ENCODE data around the gene PLEKHN1. TPM values are rescaled to one million over a fixed set of nuclear protein-coding genes. Genes with fewer than 3 reads are reported as not detected.

PLEKHN1 gene
- total RNA-seq, 1 experiment from 2014 or later: not detected

DNA sequence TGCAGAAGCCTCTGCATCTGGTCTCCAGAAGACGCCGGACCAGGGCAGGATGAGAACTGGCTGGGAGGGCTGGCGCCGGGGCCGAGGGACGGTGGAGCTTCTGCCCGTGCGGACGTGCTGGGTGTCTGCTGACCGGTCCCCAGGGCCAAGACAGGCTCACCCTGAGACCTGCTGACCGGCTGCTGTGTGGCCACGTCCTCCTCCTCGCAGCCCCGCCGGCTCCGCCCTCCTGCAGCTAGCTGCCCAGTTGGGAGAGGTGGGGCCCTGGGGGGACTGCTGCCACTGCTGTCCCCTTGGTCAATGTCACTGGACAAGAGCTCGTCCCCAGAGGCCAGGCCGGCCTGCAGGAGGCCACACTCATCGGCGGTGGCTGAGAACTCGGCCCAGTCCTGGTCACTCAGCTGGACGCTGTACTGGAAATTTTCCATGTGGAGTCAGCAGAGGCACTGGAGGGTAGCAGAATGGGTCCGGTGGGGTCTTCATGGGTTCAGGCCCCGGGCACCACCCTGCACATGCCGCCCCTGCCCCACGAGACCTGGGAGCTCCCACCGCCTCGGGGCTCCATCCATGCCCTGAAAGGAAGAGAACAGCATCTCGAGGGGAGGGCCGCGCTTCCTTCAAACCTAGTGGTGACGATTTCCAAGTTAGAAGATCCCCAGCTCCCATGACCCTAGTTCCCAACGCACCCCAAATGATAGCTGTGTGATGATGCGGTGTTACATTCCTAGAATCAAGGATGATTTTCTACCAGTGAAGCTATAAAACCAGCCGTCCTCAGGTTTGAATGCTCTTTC, 14.5 kb downstream of the PLEKHN1 start:
- no peak for DNase-seq (ENCODE audit: low spot score)
- no peaks in the 10 kb centered on the region for H3K36me3 ChIP-seq (ENCODE audit: insufficient read depth, low read length, poor library complexity, severe bottlenecking)
- ChIA-PET CTCF (interaction anchor here (0.7 to 0.9 kb wide), 2 partner anchors 21 to 39 kb away, joined by 3 to 4 read pairs; partner anchors contain the start of gene AGRN), POLR2A (ENCODE audit: low non-redundant PET) (interaction anchor here (0.5 kb wide), 1 partner anchor 277 kb away, joined by 6 read pairs; no protein-coding TSS in a partner anchor)
- no TSS peak for BruUV-seq (replicated peaks)
- intact Hi-C loops (cut with micrococcal nuclease; ENCODE audit: unreplicated experiment): loop anchor here (5.0 kb wide), 1 partner anchor 82 kb away; no protein-coding TSS in a partner anchor
- H3K9me3 ChIP-seq (ENCODE audit: low read depth, low read length, poor library complexity, severe bottlenecking): no peaks in the 10 kb centered on the region
- TF ChIP-seq, protein P1, sequence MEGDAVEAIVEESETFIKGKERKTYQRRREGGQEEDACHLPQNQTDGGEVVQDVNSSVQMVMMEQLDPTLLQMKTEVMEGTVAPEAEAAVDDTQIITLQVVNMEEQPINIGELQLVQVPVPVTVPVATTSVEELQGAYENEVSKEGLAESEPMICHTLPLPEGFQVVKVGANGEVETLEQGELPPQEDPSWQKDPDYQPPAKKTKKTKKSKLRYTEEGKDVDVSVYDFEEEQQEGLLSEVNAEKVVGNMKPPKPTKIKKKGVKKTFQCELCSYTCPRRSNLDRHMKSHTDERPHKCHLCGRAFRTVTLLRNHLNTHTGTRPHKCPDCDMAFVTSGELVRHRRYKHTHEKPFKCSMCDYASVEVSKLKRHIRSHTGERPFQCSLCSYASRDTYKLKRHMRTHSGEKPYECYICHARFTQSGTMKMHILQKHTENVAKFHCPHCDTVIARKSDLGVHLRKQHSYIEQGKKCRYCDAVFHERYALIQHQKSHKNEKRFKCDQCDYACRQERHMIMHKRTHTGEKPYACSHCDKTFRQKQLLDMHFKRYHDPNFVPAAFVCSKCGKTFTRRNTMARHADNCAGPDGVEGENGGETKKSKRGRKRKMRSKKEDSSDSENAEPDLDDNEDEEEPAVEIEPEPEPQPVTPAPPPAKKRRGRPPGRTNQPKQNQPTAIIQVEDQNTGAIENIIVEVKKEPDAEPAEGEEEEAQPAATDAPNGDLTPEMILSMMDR (conservative IDR thresholded peaks at IDR 0.05; ENCODE audit: low read depth, low read length): no peak
- no peak for TF ChIP-seq EZH2 (IDR thresholded peaks at IDR 0.05; ENCODE audit: borderline replicate concordance, low read depth, low read length, poor library complexity, severe bottlenecking)
- no peak overlapping the region for H3K27ac ChIP-seq (ENCODE audit: low read depth, low read length, poor library complexity, severe bottlenecking)
- no peaks in the 10 kb centered on the region for H3K27me3 ChIP-seq (replicated peaks; ENCODE audit: insufficient read depth, low read depth, low read length, poor library complexity)
- peaks cover 4% of the 10 kb centered on the region for H3K4me1 ChIP-seq (ENCODE audit: insufficient read depth, low read length, poor library complexity, severe bottlenecking)
- H3K4me3 ChIP-seq (ENCODE audit: low read depth, low read length, poor library complexity, severe bottlenecking): no peak overlapping the region

DNA sequence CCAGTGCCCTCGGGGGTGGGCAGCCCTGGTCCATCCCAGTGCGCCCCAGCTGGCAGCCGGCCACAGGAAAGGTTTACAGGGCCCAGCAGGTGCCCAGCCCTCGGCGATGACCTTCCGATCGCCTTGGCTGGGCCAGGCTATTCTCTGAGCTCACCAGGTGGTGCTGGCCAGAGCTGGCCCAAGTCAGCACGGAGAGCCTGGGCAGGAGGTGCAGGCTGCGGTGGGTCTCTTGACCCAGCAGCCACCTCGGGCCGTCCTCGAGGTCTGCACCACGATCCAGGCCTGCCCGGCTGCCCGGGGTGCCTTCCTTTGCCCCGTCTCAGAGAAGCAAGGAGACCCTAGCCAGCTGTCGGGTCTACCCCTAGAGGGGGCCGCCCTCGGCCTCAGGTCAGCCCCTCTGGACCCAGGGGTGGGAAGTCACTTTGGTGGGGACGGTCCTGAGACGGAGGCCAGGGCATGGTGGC, 15.2 kb downstream of the PLEKHN1 start:
- Histone ChIP-seq H3K27me3 (replicated peaks; ENCODE audit: insufficient read depth, low read depth, low read length, poor library complexity) (no peaks in the 10 kb centered on the region), H3K9me3 (ENCODE audit: low read depth, low read length, poor library complexity, severe bottlenecking) (no peaks in the 10 kb centered on the region), H3K4me3 (ENCODE audit: low read depth, low read length, poor library complexity, severe bottlenecking) (no peak overlapping the region), H3K4me1 (ENCODE audit: insufficient read depth, low read length, poor library complexity, severe bottlenecking) (no peaks in the 10 kb centered on the region), H3K27ac (ENCODE audit: low read depth, low read length, poor library complexity, severe bottlenecking) (no peak overlapping the region), H3K36me3 (ENCODE audit: insufficient read depth, low read length, poor library complexity, severe bottlenecking) (no peaks in the 10 kb centered on the region)
- POLR2A ChIA-PET (ENCODE audit: low non-redundant PET): interaction anchor here (0.6 kb wide), 1 partner anchor 13 kb away, joined by 4 read pairs; no protein-coding TSS in a partner anchor
- BruUV-seq (replicated peaks): no TSS peak
- no peak for TF ChIP-seq EZH2 (IDR thresholded peaks at IDR 0.05; ENCODE audit: borderline replicate concordance, low read depth, low read length, poor library complexity, severe bottlenecking)
- TF ChIP-seq, protein P1 (conservative IDR thresholded peaks at IDR 0.05; ENCODE audit: low read depth, low read length): no peak
- CTCF ChIA-PET: interaction anchor here (0.9 kb wide), 1 partner anchor 21 kb away, joined by 4 read pairs; no protein-coding TSS in a partner anchor
- no peak for DNase-seq (ENCODE audit: low spot score)
- intact Hi-C loops (cut with micrococcal nuclease; ENCODE audit: unreplicated experiment): loop anchor here (5.0 kb wide), 1 partner anchor 81 kb away; no protein-coding TSS in a partner anchor

GRCh38 chr1:981955-982558, 15.8 kb downstream of the PLEKHN1 start, which contains the start of gene PERM1:
Gene PERM1 (minus strand): TSS chr1:982093. CDS start chr1:981029, 1,064 bp downstream.
- Histone ChIP-seq H3K4me3 (ENCODE audit: low read depth, low read length, poor library complexity, severe bottlenecking) (no peak within 1 kb of the TSS), H3K27ac (ENCODE audit: low read depth, low read length, poor library complexity, severe bottlenecking) (no peak within 1 kb of the TSS), H3K27me3 (replicated peaks; ENCODE audit: insufficient read depth, low read depth, low read length, poor library complexity) (no peaks in the 10 kb centered on the region), H3K4me1 (ENCODE audit: insufficient read depth, low read length, poor library complexity, severe bottlenecking) (no peaks in the 10 kb centered on the region), H3K9me3 (ENCODE audit: low read depth, low read length, poor library complexity, severe bottlenecking) (no peaks in the 10 kb centered on the region), H3K36me3 (ENCODE audit: insufficient read depth, low read length, poor library complexity, severe bottlenecking) (no peaks in the 10 kb centered on the region)
- intact Hi-C loops (cut with micrococcal nuclease; ENCODE audit: unreplicated experiment): loop anchor here (5.0 kb wide), 1 partner anchor 80 kb away; no protein-coding TSS in a partner anchor
- no peak for DNase-seq (ENCODE audit: low spot score)
- CTCF ChIA-PET: no interaction called here
- TF ChIP-seq EZH2 (IDR thresholded peaks at IDR 0.05; ENCODE audit: borderline replicate concordance, low read depth, low read length, poor library complexity, severe bottlenecking): no peak
- TF ChIP-seq, protein P1 (conservative IDR thresholded peaks at IDR 0.05; ENCODE audit: low read depth, low read length): no peak
- BruUV-seq (replicated peaks): no TSS peak
- POLR2A ChIA-PET (ENCODE audit: low non-redundant PET): interaction anchor here (0.6 kb wide), 1 partner anchor 12 kb away, joined by 4 read pairs; no protein-coding TSS in a partner anchor

Measured in A673 (cell line).